Tibial artery (tissue), 4 donors: ENCODE data around the gene NCAM1.

ENCODE experiments used
- DNase-seq, 2 donors: peaks; one replicate each; pipeline ENCODE4 v3.0.0-alpha.2; 2019
- H3K27ac ChIP-seq, 2 donors: fragments of 200-600 bp; sonication (generic) in 1 of 2; 1 replicate in 1 of 2; 2 replicates in 1 of 2; pipeline ENCODE4 v1.5.1; 2018 to 2019; ENCODE audit warnings: mild to moderate bottlenecking in 1 of 2
- H3K27me3 ChIP-seq, 2 donors: fragments of 200-600 bp; sonication (generic) in 1 of 2; one replicate each; pipeline versions ENCODE4 v1.5.1 to v1.6.0; 2016 to 2019
- H3K36me3 ChIP-seq, 3 donors: fragments of 200-600 bp; sonication (generic) in 2 of 3; one replicate each; pipeline ENCODE4 v1.5.1; 2016 to 2019; ENCODE audit warnings: mild to moderate bottlenecking in 2 of 3
- H3K4me1 ChIP-seq, 4 donors: fragments of 200-600 bp; sonication (generic) in 2 of 4; 1 replicate in 3 of 4; 2 replicates in 1 of 4; pipeline ENCODE4 v1.5.1; 2016 to 2019
- H3K4me3 ChIP-seq, 2 donors: fragments of 200-600 bp; sonication (generic) in 1 of 2; 1 replicate in 1 of 2; 2 replicates in 1 of 2; pipeline ENCODE4 v1.5.1; 2018 to 2019; ENCODE audit warnings: mild to moderate bottlenecking in 2 of 2
- H3K9me3 ChIP-seq, 3 donors: fragments of 200-600 bp; sonication (generic) in 1 of 3; one replicate each; pipeline ENCODE4 v1.5.1; 2016 to 2019
- CTCF ChIP-seq, 2 experiments: fragments of 200-600 bp in 1 of 2; fragments of 450-650 bp in 1 of 2; IDR thresholded peaks; one replicate each; pipeline ENCODE4 v1.5.1; 2017 to 2019; ENCODE audit warnings: antibody characterized with exemption in 2 of 2, mild to moderate bottlenecking in 1 of 2, moderate library complexity in 1 of 2
- intact Hi-C: fragments of 100-400 bp; cut with DNase I; formaldehyde crosslinking; loops from one replicate; pipeline ENCODE4 v1.15.0; 2023; ENCODE audit warnings: low total_unique reads

NCAM1 gene

GRCh38 chr11:113237261-113237660 lies 276.0 kb downstream of the NCAM1 start:
- intact Hi-C loops, result no loop called here
- no peak for DNase-seq
- H3K36me3 ChIP-seq, result no peaks in the 10 kb centered on the region
- H3K4me3 ChIP-seq, result no peak overlapping the region
- TF ChIP-seq CTCF (IDR thresholded peaks at IDR 0.05), result no peak
- no peaks in the 10 kb centered on the region for H3K27me3 ChIP-seq
- no peaks in the 10 kb centered on the region for H3K4me1 ChIP-seq
- H3K27ac ChIP-seq, result no peak overlapping the region
- no peaks in the 10 kb centered on the region for H3K9me3 ChIP-seq

GRCh38 chr11:113238721-113239120 lies 277.5 kb downstream of the NCAM1 start:
- no peak overlapping the region for H3K27ac ChIP-seq
- H3K4me3 ChIP-seq, result no peak overlapping the region
- peaks cover 0 to 9% (median 0%) of the 10 kb centered on the region in 4 donors for H3K4me1 ChIP-seq
- TF ChIP-seq CTCF (IDR thresholded peaks at IDR 0.05), result no peak
- DNase-seq, result no peak
- no peaks in the 10 kb centered on the region for H3K36me3 ChIP-seq
- intact Hi-C loops, result no loop called here
- no peaks in the 10 kb centered on the region for H3K27me3 ChIP-seq
- H3K9me3 ChIP-seq, result no peaks in the 10 kb centered on the region

- Histone ChIP-seq H3K27me3 (no peaks in the 10 kb centered on the region), H3K4me1 (peaks cover 0 to 12% (median 0%) of the 10 kb centered on the region in 4 donors), H3K9me3 (no peaks in the 10 kb centered on the region), H3K36me3 (no peaks in the 10 kb centered on the region), H3K27ac (no peak overlapping the region), H3K4me3 (no peak overlapping the region)
- no peak for DNase-seq
- TF ChIP-seq CTCF (IDR thresholded peaks at IDR 0.05), result no peak
- intact Hi-C loops, result no loop called here
Observed at GRCh38 chr11:113240389-113240788, 279.2 kb downstream of the NCAM1 start.

- TF ChIP-seq CTCF (IDR thresholded peaks at IDR 0.05), result no peak
- no peaks in the 10 kb centered on the region for H3K36me3 ChIP-seq
- no peaks in the 10 kb centered on the region for H3K27me3 ChIP-seq
- H3K27ac ChIP-seq, result no peak overlapping the region
- intact Hi-C loops, result no loop called here
- no peak overlapping the region for H3K4me3 ChIP-seq
- no peaks in the 10 kb centered on the region for H3K9me3 ChIP-seq
- no peak for DNase-seq
- H3K4me1 ChIP-seq, result peaks cover 0 to 12% (median 0%) of the 10 kb centered on the region in 4 donors
Observed at GRCh38 chr11:113240790-113241635, 279.8 kb downstream of the NCAM1 start.

- peaks cover 0 to 12% (median 0%) of the 10 kb centered on the region in 4 donors for H3K4me1 ChIP-seq
- TF ChIP-seq CTCF (IDR thresholded peaks at IDR 0.05), result no peak
- H3K36me3 ChIP-seq, result no peaks in the 10 kb centered on the region
- DNase-seq, result no peak
- no peak overlapping the region for H3K4me3 ChIP-seq
- no peaks in the 10 kb centered on the region for H3K27me3 ChIP-seq
- no peak overlapping the region for H3K27ac ChIP-seq
- H3K9me3 ChIP-seq, result no peaks in the 10 kb centered on the region
- intact Hi-C loops, result no loop called here
Observed at GRCh38 chr11:113241636-113242054, 280.4 kb downstream of the NCAM1 start.
